Prostate gland (tissue), 2 donors: ENCODE data around the gene THOC3.
"Not testable (repeated sequence)": the region's sequence is repeated elsewhere in the genome, so short reads cannot be mapped to it uniquely, and the experiment has no call there.

Experiments used
- CTCF ChIP-seq, 4 experiments: fragments of 200-600 bp in 2 of 4; fragments of 450-650 bp in 2 of 4; sonication (generic) in 2 of 4; IDR thresholded peaks; 1 replicate in 3 of 4; 2 replicates in 1 of 4; pipeline ENCODE4 v1.5.1; 2016 to 2019; ENCODE audit warnings: antibody characterized with exemption in 4 of 4, mild to moderate bottlenecking in 2 of 4, moderate library complexity in 2 of 4
- POLR2AphosphoS5 ChIP-seq: sonication (generic); formaldehyde crosslinking; IDR thresholded peaks from one replicate; pipeline ENCODE4 v1.6.1; 2017; ENCODE audit warnings: antibody characterized with exemption

GRCh38 chr5:175968381-175968780 is 266 bp upstream of the THOC3 start:
- TF ChIP-seq POLR2AphosphoS5; CTCF (IDR thresholded peaks at IDR 0.05): not testable (repeated sequence)
